DOHH2 (cell line): ENCODE data around the gene GAB2.

Experiments used
- EZH2phosphoT487 ChIP-seq: fragments of 200-600 bp; sonication (generic); IDR thresholded peaks from 2 replicates; pipeline ENCODE4 v1.6.1; 2017; ENCODE audit warnings: borderline replicate concordance, mild to moderate bottlenecking, antibody characterized with exemption, low read length, moderate library complexity, mixed read lengths
- TF ChIP-seq, protein P1 (sequence below): fragments of 200-600 bp; sonication (generic); IDR thresholded peaks from one replicate; pipeline ENCODE4 v1.5.1; 2014; ENCODE audit warnings: antibody characterized with exemption, mild to moderate bottlenecking, low read depth, low read length; ENCODE audit not compliant: poor library complexity, severe bottlenecking

GRCh38 chr11:78465169-78465942 is 47.7 kb upstream of the GAB2 start:
- TF ChIP-seq EZH2phosphoT487: no peak
- TF ChIP-seq, protein P1, sequence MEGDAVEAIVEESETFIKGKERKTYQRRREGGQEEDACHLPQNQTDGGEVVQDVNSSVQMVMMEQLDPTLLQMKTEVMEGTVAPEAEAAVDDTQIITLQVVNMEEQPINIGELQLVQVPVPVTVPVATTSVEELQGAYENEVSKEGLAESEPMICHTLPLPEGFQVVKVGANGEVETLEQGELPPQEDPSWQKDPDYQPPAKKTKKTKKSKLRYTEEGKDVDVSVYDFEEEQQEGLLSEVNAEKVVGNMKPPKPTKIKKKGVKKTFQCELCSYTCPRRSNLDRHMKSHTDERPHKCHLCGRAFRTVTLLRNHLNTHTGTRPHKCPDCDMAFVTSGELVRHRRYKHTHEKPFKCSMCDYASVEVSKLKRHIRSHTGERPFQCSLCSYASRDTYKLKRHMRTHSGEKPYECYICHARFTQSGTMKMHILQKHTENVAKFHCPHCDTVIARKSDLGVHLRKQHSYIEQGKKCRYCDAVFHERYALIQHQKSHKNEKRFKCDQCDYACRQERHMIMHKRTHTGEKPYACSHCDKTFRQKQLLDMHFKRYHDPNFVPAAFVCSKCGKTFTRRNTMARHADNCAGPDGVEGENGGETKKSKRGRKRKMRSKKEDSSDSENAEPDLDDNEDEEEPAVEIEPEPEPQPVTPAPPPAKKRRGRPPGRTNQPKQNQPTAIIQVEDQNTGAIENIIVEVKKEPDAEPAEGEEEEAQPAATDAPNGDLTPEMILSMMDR: no peak
